ENCODE results near the gene ATXN1.

DNA sequence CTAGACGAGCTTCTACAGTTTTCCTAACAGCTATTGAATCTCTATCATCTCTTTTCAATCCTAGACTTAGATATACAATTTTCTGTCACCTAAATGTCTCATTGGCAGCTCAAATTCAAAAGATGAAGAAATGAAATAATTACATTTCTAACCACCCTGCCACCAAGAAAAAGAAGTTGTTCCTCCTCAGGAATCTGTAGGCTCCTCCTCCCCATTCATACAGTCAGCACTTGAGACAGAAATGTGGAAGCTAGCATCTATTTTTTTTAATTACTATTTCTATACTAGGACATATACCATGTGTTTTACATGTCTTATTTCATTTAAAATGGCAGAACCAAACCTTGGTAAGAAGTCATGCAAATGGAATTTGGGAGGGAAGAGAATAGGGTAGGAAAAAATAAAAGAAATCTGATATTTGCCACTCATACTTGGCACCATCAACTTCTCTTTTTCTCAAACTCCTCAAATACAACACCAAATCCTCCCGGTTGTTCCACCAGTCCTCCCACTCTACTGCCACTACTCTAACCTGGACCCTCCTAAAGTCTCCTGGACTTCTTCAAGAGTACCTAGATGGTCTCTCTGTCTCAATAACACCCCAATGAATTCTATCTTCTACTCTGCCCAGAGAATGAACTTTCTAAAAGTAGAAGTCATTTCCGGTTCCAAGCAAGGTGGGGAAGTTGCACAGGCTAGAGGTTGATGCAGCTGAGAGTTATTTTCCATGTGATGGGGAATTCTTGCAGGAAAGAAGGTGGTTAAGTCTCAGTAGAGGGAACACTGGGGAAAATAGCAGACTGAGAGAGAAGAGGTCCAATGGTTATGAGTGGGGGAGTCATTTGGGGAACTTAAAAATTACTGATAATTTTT lies 54.1 kb downstream of the ATXN1 start:
- TF ChIP-seq FOXP1 (CRISPR knock-in tag; IDR thresholded peaks at IDR 0.05; ENCODE audit: borderline replicate concordance) (no peak), GTF2I (CRISPR knock-in tag; conservative IDR thresholded peaks at IDR 0.05) (no peak), CREB1 (CRISPR knock-in tag; IDR thresholded peaks at IDR 0.05) (no peak), ZNF121 (CRISPR knock-in tag; IDR thresholded peaks at IDR 0.05) (no peak), ZNF317 (CRISPR knock-in tag; IDR thresholded peaks at IDR 0.05; ENCODE audit: borderline replicate concordance, low read depth) (no peak), ESRRA (CRISPR knock-in tag; IDR thresholded peaks at IDR 0.05; ENCODE audit: borderline replicate concordance) (no peak), SP1 (CRISPR knock-in tag; conservative IDR thresholded peaks at IDR 0.05) (no peak), ETV6 (CRISPR knock-in tag; IDR thresholded peaks at IDR 0.05) (no peak)
- TF ChIP-seq, protein P1, sequence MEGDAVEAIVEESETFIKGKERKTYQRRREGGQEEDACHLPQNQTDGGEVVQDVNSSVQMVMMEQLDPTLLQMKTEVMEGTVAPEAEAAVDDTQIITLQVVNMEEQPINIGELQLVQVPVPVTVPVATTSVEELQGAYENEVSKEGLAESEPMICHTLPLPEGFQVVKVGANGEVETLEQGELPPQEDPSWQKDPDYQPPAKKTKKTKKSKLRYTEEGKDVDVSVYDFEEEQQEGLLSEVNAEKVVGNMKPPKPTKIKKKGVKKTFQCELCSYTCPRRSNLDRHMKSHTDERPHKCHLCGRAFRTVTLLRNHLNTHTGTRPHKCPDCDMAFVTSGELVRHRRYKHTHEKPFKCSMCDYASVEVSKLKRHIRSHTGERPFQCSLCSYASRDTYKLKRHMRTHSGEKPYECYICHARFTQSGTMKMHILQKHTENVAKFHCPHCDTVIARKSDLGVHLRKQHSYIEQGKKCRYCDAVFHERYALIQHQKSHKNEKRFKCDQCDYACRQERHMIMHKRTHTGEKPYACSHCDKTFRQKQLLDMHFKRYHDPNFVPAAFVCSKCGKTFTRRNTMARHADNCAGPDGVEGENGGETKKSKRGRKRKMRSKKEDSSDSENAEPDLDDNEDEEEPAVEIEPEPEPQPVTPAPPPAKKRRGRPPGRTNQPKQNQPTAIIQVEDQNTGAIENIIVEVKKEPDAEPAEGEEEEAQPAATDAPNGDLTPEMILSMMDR (IDR thresholded peaks at IDR 0.05): no peak
- TF ChIP-seq, protein P2, sequence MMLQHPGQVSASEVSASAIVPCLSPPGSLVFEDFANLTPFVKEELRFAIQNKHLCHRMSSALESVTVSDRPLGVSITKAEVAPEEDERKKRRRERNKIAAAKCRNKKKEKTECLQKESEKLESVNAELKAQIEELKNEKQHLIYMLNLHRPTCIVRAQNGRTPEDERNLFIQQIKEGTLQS (CRISPR knock-in tag; conservative IDR thresholded peaks at IDR 0.05): no peak
- TF ChIP-seq, protein P3, sequence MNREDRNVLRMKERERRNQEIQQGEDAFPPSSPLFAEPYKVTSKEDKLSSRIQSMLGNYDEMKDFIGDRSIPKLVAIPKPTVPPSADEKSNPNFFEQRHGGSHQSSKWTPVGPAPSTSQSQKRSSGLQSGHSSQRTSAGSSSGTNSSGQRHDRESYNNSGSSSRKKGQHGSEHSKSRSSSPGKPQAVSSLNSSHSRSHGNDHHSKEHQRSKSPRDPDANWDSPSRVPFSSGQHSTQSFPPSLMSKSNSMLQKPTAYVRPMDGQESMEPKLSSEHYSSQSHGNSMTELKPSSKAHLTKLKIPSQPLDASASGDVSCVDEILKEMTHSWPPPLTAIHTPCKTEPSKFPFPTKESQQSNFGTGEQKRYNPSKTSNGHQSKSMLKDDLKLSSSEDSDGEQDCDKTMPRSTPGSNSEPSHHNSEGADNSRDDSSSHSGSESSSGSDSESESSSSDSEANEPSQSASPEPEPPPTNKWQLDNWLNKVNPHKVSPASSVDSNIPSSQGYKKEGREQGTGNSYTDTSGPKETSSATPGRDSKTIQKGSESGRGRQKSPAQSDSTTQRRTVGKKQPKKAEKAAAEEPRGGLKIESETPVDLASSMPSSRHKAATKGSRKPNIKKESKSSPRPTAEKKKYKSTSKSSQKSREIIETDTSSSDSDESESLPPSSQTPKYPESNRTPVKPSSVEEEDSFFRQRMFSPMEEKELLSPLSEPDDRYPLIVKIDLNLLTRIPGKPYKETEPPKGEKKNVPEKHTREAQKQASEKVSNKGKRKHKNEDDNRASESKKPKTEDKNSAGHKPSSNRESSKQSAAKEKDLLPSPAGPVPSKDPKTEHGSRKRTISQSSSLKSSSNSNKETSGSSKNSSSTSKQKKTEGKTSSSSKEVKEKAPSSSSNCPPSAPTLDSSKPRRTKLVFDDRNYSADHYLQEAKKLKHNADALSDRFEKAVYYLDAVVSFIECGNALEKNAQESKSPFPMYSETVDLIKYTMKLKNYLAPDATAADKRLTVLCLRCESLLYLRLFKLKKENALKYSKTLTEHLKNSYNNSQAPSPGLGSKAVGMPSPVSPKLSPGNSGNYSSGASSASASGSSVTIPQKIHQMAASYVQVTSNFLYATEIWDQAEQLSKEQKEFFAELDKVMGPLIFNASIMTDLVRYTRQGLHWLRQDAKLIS (CRISPR knock-in tag; IDR thresholded peaks at IDR 0.05; ENCODE audit: borderline replicate concordance): no peak
- TF ChIP-seq, protein P4, sequence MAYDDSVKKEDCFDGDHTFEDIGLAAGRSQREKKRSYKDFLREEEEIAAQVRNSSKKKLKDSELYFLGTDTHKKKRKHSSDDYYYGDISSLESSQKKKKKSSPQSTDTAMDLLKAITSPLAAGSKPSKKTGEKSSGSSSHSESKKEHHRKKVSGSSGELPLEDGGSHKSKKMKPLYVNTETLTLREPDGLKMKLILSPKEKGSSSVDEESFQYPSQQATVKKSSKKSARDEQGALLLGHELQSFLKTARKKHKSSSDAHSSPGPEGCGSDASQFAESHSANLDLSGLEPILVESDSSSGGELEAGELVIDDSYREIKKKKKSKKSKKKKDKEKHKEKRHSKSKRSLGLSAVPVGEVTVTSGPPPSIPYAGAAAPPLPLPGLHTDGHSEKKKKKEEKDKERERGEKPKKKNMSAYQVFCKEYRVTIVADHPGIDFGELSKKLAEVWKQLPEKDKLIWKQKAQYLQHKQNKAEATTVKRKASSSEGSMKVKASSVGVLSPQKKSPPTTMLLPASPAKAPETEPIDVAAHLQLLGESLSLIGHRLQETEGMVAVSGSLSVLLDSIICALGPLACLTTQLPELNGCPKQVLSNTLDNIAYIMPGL (CRISPR knock-in tag; IDR thresholded peaks at IDR 0.05): no peak

Data from WTC11 (cell line).